A673 (cell line): ENCODE measurements around the gene DHX15.

ENCODE experiments used
- CTCF ChIP-seq: fragments of 300-800, 200-600 bp; sonication (generic); conservative IDR thresholded peaks from 2 replicates; pipeline ENCODE4 v1.5.1; 2017; ENCODE audit warnings: low read depth, mild to moderate bottlenecking, antibody characterized with exemption, low read length, moderate library complexity, mixed read lengths
- EZH2 ChIP-seq: fragments of 200-600 bp; sonication (generic); IDR thresholded peaks from 2 replicates; pipeline ENCODE4 v1.6.1; 2017; ENCODE audit warnings: borderline replicate concordance, low read depth, mild to moderate bottlenecking, mixed read lengths, antibody characterized with exemption, low read length; ENCODE audit not compliant: poor library complexity, severe bottlenecking

- TF ChIP-seq CTCF (no peak), EZH2 (no peak)
These were observed 29.1 kb upstream of the DHX15 start for GRCh38 chr4:24613502-24613901.
